ENCODE data around the gene THADA. TPM values are rescaled to one million over a fixed set of nuclear protein-coding genes. Genes with fewer than 3 reads are reported as not detected.

THADA gene
- total RNA-seq, 1 experiment from 2014 or later: 29.4 TPM

DNA sequence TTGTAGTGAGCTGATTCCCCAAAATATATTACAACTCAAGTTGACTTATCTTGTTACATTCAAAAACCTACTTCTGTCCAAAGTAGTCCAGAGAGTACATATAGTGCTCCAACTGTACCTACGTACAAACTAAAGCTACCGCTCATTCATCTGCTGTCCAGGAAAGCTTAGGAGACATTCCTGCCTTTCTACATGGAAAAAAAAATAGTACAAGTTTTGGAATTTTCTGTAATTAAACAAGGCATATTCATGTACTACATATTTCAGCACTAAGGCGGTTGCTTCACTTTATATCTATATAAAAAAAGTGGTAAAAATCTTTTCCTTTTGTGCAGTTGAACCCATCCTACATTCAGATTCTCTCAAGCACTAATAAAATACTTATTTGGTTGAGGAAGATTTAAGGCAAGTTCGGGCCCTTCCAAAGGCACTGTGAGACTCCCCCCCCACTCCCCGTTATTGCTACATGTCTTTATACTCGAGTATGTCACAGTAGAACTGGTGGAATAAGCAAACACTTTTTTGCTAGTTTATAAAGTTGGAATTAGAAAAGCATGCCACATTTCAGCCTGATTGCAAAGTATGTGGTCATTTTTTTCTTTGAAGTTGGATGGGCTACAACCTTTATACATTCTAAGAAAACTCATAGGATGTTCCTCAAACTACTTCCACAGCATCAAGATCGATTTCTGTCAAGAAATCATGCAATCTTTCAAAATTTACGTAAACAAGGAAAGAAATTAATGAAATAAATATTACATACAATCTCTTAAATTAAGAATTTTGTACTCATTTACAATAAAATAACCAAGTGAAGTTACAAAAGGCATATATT, 373.1 kb downstream of the THADA start:
- Histone ChIP-seq H3K79me2 (ENCODE audit: low read length) (peaks cover 45% of the 10 kb centered on the region), H3K9me2 (replicated peaks; ENCODE audit: insufficient read depth, low read length) (no peaks in the 10 kb centered on the region)

DNA sequence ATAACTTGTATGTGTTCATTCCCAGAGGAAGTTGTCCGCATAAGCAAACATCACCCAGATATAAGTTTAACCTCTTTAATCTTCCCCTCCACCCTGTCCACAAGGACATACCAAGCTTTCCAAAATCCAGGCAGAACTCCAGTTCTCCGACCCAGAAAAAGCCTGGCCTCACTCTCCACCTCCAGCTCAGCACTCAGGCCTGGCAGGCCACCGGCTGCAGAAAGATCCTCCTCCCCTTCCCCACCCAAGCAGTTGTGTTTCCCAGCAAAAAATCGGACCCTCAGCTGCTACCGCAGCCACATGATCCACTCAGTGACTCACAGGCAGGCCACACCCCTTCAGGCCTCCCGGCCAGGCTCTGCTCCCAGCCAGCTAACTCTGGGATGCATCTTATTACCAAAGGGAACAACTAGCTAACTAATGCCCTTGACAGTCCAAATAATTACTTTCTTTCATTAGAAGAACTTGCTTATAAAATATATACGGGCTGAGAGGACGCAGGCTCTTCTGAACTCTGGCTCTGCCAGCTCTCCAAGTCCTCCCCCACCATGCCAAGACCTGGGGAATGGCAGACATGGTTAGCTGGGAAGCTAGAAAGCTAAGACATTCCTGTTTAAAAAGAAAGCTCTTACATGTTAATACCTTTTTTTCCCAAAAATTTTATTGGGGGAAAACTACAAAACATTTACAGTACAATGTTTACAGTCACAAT, 373.9 kb downstream of the THADA start:
- peaks cover 72% of the 10 kb centered on the region for H3K4me1 ChIP-seq (ENCODE audit: low read length)
- peaks cover 34% of the 10 kb centered on the region for H4K20me1 ChIP-seq (ENCODE audit: insufficient read depth, low read depth, low read length)
- H3K79me2 ChIP-seq (ENCODE audit: low read length): peaks cover 45% of the 10 kb centered on the region
- H3K27ac ChIP-seq (ENCODE audit: low read length): peak overlapping the region; percentile 97
- no peaks in the 10 kb centered on the region for H3K9me2 ChIP-seq (replicated peaks; ENCODE audit: insufficient read depth, low read length)
- peak overlapping the region; percentile 90 for H3K4me3 ChIP-seq (ENCODE audit: low read length)
- no peaks in the 10 kb centered on the region for H3K27me3 ChIP-seq (ENCODE audit: low read length)
- no peaks in the 10 kb centered on the region for H3K9me3 ChIP-seq (ENCODE audit: low read length)
- H3K9ac ChIP-seq (ENCODE audit: low read length): peak overlapping the region; percentile 98
- peak; percentile 84 for DNase-seq
- H3K36me3 ChIP-seq (ENCODE audit: insufficient read depth, low read length): peaks cover 17% of the 10 kb centered on the region
- peak overlapping the region; percentile 98 for H3K4me2 ChIP-seq (ENCODE audit: low read depth, low read length, poor library complexity, severe bottlenecking)
- no peak overlapping the region for H2AFZ ChIP-seq (ENCODE audit: low read length)

More for the DNA sequence above, 373.1 kb downstream of the THADA start:
- Histone ChIP-seq H3K27me3 (ENCODE audit: low read length) (no peaks in the 10 kb centered on the region), H2AFZ (ENCODE audit: low read length) (no peak overlapping the region), H3K4me3 (ENCODE audit: low read length) (peak overlapping the region; percentile 90), H3K9ac (ENCODE audit: low read length) (peak overlapping the region; percentile 98), H3K4me1 (ENCODE audit: low read length) (peaks cover 73% of the 10 kb centered on the region), H3K9me3 (ENCODE audit: low read length) (no peaks in the 10 kb centered on the region), H4K20me1 (ENCODE audit: insufficient read depth, low read depth, low read length) (peaks cover 34% of the 10 kb centered on the region), H3K27ac (ENCODE audit: low read length) (peak overlapping the region; percentile 97), H3K36me3 (ENCODE audit: insufficient read depth, low read length) (peaks cover 17% of the 10 kb centered on the region), H3K4me2 (ENCODE audit: low read depth, low read length, poor library complexity, severe bottlenecking) (peak overlapping the region; percentile 98)
- DNase-seq: peak; percentile 63

DNA sequence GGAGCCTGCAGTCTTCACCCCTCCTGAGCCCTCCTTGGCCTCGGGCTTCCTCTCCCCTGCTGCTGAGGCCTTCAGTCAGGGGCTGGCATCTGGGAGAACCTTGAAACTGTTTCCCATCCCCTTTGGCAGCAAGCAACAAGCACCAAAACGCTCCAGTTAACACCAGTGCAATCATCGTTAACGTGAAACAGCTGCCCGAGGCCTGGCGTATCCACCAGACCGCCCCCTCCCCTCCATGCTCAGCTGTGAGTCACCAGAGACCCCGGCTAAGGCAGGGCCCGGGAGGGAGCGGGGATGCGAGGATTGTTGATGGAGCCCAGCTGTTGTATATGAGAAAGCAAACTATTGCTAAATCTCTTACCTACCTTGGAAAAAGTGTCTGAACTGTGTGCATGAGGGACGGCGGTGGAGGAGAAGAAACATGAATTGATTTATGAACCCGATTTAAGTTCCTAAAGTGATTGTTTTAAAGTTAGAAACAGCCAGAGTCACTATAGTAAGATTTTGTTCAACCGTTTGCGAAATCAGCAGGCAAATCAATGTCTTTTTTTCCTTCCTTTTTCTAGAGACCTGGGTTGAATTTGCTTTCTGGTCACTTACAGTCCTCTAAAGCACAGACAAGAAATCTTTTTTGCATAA, 374.6 kb downstream of the THADA start:
- Histone ChIP-seq H3K36me3 (ENCODE audit: insufficient read depth, low read length) (peaks cover 17% of the 10 kb centered on the region), H3K27ac (ENCODE audit: low read length) (peak overlapping the region; percentile 97), H3K4me1 (ENCODE audit: low read length) (peaks cover 72% of the 10 kb centered on the region), H3K79me2 (ENCODE audit: low read length) (peaks cover 45% of the 10 kb centered on the region), H3K27me3 (ENCODE audit: low read length) (no peaks in the 10 kb centered on the region), H3K9me2 (replicated peaks; ENCODE audit: insufficient read depth, low read length) (no peaks in the 10 kb centered on the region), H3K4me2 (ENCODE audit: low read depth, low read length, poor library complexity, severe bottlenecking) (peak overlapping the region; percentile 98), H3K4me3 (ENCODE audit: low read length) (peak overlapping the region; percentile 90; the same call in 1 of the 2 replicates), H3K9ac (ENCODE audit: low read length) (peak overlapping the region; percentile 98), H3K9me3 (ENCODE audit: low read length) (no peaks in the 10 kb centered on the region), H2AFZ (ENCODE audit: low read length) (no peak overlapping the region), H4K20me1 (ENCODE audit: insufficient read depth, low read depth, low read length) (peaks cover 34% of the 10 kb centered on the region)
- DNase-seq: peak; percentile 77

DNA sequence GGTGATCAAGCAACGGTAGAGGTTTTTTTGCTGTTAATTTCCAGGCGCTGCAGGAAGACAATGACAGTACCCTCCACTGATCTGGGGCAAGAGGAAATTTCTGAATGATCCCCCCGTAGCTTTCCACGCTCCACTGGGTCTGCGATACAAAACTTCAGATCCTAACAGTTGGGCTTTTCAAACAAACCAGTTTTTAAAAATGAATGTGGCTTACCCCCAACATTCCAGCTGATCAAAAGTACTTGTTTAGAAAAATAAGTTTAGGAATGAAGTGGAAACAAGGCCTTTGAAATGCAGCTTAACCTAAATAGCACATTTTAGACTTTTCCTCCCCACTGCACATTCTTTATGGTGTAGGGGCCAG, 375.1 kb downstream of the THADA start:
- Histone ChIP-seq H3K36me3 (ENCODE audit: insufficient read depth, low read length) (peaks cover 17% of the 10 kb centered on the region), H4K20me1 (ENCODE audit: insufficient read depth, low read depth, low read length) (peaks cover 29% of the 10 kb centered on the region), H3K27ac (ENCODE audit: low read length) (peak overlapping the region; percentile 97), H3K4me2 (ENCODE audit: low read depth, low read length, poor library complexity, severe bottlenecking) (peak overlapping the region; percentile 98), H3K4me1 (ENCODE audit: low read length) (peaks cover 72% of the 10 kb centered on the region), H3K9me2 (replicated peaks; ENCODE audit: insufficient read depth, low read length) (no peaks in the 10 kb centered on the region), H3K79me2 (ENCODE audit: low read length) (peaks cover 40% of the 10 kb centered on the region), H3K9me3 (ENCODE audit: low read length) (no peaks in the 10 kb centered on the region), H3K9ac (ENCODE audit: low read length) (peak overlapping the region; percentile 98), H3K27me3 (ENCODE audit: low read length) (no peaks in the 10 kb centered on the region), H2AFZ (ENCODE audit: low read length) (no peak overlapping the region), H3K4me3 (ENCODE audit: low read length) (peak overlapping the region; percentile 90)
- DNase-seq: peak; percentile 56

DNA sequence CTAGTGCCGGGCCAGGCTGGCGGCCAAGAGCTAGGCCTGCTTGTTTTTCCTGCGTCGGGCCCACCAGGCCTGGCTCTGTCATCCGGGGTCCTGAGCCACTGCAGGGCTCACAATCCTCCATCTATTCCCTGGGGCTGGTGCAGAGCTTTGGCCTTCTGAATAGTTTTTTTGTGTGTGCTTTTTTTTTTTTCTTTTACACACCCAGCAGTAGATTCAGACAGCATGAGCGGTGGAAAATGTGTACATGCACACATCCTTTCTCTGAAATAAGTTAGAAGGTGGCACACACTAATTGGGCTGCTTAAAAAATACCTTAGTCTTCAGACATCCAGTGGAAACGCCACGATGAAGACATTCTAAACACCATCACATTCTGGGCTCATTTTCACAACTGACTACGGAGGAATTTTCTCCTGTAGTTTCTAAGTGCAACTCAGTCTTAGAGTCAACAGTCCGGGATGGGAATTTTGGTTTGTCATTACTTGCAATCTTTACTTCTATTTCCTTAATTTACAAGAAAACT, 375.5 kb downstream of the THADA start:
- Histone ChIP-seq H3K9me3 (ENCODE audit: low read length) (no peaks in the 10 kb centered on the region), H3K27me3 (ENCODE audit: low read length) (no peaks in the 10 kb centered on the region), H3K36me3 (ENCODE audit: insufficient read depth, low read length) (peaks cover 17% of the 10 kb centered on the region), H3K4me1 (ENCODE audit: low read length) (peaks cover 71% of the 10 kb centered on the region), H3K4me3 (ENCODE audit: low read length) (peak overlapping the region; percentile 90), H3K27ac (ENCODE audit: low read length) (peak overlapping the region; percentile 97), H3K79me2 (ENCODE audit: low read length) (peaks cover 35% of the 10 kb centered on the region), H3K9ac (ENCODE audit: low read length) (peak overlapping the region; percentile 98), H4K20me1 (ENCODE audit: insufficient read depth, low read depth, low read length) (peaks cover 25% of the 10 kb centered on the region), H3K9me2 (replicated peaks; ENCODE audit: insufficient read depth, low read length) (no peaks in the 10 kb centered on the region), H3K4me2 (ENCODE audit: low read depth, low read length, poor library complexity, severe bottlenecking) (peak overlapping the region; percentile 98), H2AFZ (ENCODE audit: low read length) (peak overlapping the region; percentile 84; the same call in 1 of the 2 replicates)
- DNase-seq: no peak

DNA sequence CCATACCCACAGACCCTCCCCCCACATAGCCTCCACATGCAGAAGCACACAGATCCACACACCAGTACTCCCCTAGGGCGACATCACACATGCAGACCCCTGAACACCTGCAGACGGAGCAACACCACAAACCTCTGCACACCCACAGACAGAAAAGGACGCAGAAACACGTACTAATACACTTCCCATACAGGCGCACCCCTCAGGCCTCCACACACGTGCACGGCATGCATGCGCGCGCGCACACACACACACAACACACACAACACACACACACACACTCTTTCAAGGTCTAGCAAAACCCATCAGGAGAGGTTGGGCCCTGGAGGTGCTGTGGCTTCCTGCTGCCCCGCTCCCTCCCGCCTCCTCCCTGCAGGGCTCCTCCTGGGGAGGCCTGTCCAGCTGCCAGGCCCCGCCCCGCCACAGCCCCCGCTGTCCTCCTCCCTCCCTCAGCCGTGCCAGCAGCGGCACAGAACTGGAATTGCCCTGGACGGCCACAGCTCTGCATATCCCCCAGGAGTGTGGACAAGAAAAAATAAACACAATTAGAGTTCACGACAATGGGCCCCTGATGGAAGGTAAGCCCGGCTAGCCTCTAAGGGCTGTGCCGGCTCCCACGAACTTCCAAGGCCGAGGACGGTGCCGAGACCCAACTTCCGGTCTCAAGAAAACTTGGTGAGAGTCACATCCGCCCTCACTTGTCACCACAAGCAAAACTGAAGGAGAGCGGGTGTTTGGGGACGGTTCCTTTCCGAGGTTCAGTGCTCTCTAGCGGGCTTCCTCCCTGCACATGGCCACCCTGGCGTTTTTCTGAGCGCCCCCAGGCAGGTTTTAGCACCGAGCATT, 376.2 kb downstream of the THADA start:
- Histone ChIP-seq H3K9ac (ENCODE audit: low read length) (peak overlapping the region; percentile 98), H3K79me2 (ENCODE audit: low read length) (peaks cover 28% of the 10 kb centered on the region), H2AFZ (ENCODE audit: low read length) (peak overlapping the region; percentile 84), H3K9me2 (replicated peaks; ENCODE audit: insufficient read depth, low read length) (no peaks in the 10 kb centered on the region), H3K27me3 (ENCODE audit: low read length) (no peaks in the 10 kb centered on the region), H4K20me1 (ENCODE audit: insufficient read depth, low read depth, low read length) (peaks cover 20% of the 10 kb centered on the region), H3K4me1 (ENCODE audit: low read length) (peaks cover 65% of the 10 kb centered on the region), H3K9me3 (ENCODE audit: low read length) (no peaks in the 10 kb centered on the region), H3K4me2 (ENCODE audit: low read depth, low read length, poor library complexity, severe bottlenecking) (peak overlapping the region; percentile 98), H3K36me3 (ENCODE audit: insufficient read depth, low read length) (peaks cover 17% of the 10 kb centered on the region), H3K4me3 (ENCODE audit: low read length) (peak overlapping the region; percentile 90), H3K27ac (ENCODE audit: low read length) (peak overlapping the region; percentile 97)
- DNase-seq: peak; percentile 94

DNA sequence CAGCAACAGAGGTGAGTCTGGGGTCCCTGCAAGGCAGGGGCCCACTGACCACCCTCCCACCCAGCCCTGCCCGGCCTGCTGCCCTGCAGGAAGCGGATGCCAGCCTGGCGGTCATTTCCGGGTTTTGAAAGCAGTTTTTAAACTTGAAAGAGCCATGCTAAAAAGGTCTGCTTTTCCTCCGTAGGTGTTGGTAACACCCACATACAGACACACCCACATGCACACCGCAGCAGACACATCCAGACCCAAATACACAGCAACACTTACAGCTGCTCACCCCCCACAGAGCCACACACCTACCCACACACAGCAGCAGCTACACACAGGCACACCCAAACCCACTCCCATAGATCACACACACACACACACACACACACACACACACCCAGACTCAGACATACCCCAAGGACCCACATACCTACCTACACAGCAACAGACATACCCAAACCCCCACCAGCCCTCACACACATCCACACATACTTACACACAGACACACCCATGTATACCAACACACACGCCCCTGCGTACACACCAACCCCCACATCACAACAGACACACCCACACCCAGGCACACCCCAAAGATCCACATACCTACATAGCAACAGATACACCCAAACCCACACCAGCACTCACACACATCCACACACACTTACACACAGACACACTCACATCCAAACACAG, 377.0 kb downstream of the THADA start:
- Histone ChIP-seq H3K79me2 (ENCODE audit: low read length) (peaks cover 22% of the 10 kb centered on the region), H2AFZ (ENCODE audit: low read length) (peak overlapping the region; percentile 10; the same call in 1 of the 2 replicates)

More for the DNA sequence above, 377.0 kb downstream of the THADA start:
- Histone ChIP-seq H3K9me2 (replicated peaks; ENCODE audit: insufficient read depth, low read length) (no peaks in the 10 kb centered on the region), H3K4me1 (ENCODE audit: low read length) (peaks cover 62% of the 10 kb centered on the region), H3K9me3 (ENCODE audit: low read length) (no peaks in the 10 kb centered on the region), H3K4me3 (ENCODE audit: low read length) (peak overlapping the region; percentile 90), H3K27me3 (ENCODE audit: low read length) (no peaks in the 10 kb centered on the region), H4K20me1 (ENCODE audit: insufficient read depth, low read depth, low read length) (peaks cover 17% of the 10 kb centered on the region), H3K36me3 (ENCODE audit: insufficient read depth, low read length) (peaks cover 15% of the 10 kb centered on the region), H3K4me2 (ENCODE audit: low read depth, low read length, poor library complexity, severe bottlenecking) (peak overlapping the region; percentile 98), H3K27ac (ENCODE audit: low read length) (peak overlapping the region; percentile 97), H3K9ac (ENCODE audit: low read length) (peak overlapping the region; percentile 98)
- peak; percentile 84 for DNase-seq

All from Karpas-422 (cell line).